MM.1S (cell line): ENCODE data around the gene NUAK2.

Experiments
- CTCF ChIP-seq: fragments of 300-600 bp; sonication (generic); IDR thresholded peaks from 2 replicates; pipeline ENCODE4 v1.5.1; 2016; ENCODE audit warnings: antibody characterized with exemption, low read length, mixed read lengths
- EZH2 ChIP-seq: fragments of 300-600 bp; sonication (generic); optimal IDR thresholded peaks from 2 replicates; pipeline ENCODE3; 2017; ENCODE audit warnings: low read depth, mild to moderate bottlenecking, antibody characterized with exemption, low read length, mixed read lengths

DNA sequence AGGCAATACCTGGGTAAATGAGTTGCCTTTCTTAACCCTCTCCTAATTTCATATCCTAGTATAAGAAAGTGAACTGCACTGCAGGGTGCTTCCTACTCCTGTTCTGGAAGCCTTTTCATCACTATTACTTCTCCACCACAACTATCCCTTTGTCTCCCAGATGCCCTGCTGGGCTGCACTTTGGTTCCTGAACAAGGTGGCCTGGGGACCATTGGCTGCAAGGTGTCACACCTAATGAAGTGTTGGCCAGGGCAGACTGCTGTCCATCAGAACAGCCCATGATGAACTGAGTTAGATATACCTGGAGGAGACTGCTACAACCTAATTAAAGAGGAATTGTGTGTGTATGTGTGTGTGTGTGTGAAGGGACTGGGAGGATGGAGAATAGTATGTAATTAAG is 37.0 kb upstream of the NUAK2 start:
- TF ChIP-seq EZH2 (no peak), CTCF (no peak)
